Mesothelial cell of epicardium (in vitro differentiated cells): Measurements from ENCODE around the gene DHRSX. TPM values are rescaled to one million over a fixed set of nuclear protein-coding genes. Genes with fewer than 3 reads are reported as not detected.

Experiments used
- DNase-seq, 2 experiments: peaks; one replicate each; pipeline ENCODE4 v3.0.0; 2021; ENCODE audit warnings: low spot score in 2 of 2; ENCODE audit not compliant: unreplicated experiment in 2 of 2
- H3K27ac Mint-ChIP-seq: 2 replicates; pipeline ENCODE4 v1.8.0; 2021; ENCODE audit warnings: mixed read lengths
- H3K27me3 Mint-ChIP-seq: 2 replicates; pipeline ENCODE4 v1.8.0; 2021; ENCODE audit warnings: low read depth, mixed read lengths
- H3K36me3 Mint-ChIP-seq: 2 replicates; pipeline ENCODE4 v1.8.0; 2021; ENCODE audit warnings: mixed read lengths
- H3K4me1 Mint-ChIP-seq: 2 replicates; pipeline ENCODE4 v1.8.0; 2021; ENCODE audit warnings: mixed read lengths
- H3K4me3 Mint-ChIP-seq: 2 replicates; pipeline ENCODE4 v1.8.0; 2021; ENCODE audit warnings: mild to moderate bottlenecking, moderate library complexity, mixed read lengths
- H3K9me3 Mint-ChIP-seq: 2 replicates; pipeline ENCODE4 v1.8.0; 2021; ENCODE audit warnings: mixed read lengths
- CTCF ChIP-seq: fragments of 200-600 bp; sonication (generic); IDR thresholded peaks from one replicate; pipeline ENCODE4 v1.5.0; 2021; ENCODE audit warnings: antibody characterized with exemption; ENCODE audit not compliant: unreplicated experiment
- total RNA-seq: library from RNA; stranded (reverse); gene quantifications from 3 replicates; pipeline ENCODE4 v1.2.1, GENCODE V29; 2021

The DHRSX gene
- total RNA-seq, 1 donor from 2014 or later, result 43.5 TPM

- H3K4me3 Mint-ChIP-seq, result no peak overlapping the region
- TF ChIP-seq CTCF, result no peak
- peaks cover 8% of the 10 kb centered on the region for H3K9me3 Mint-ChIP-seq
- peaks cover 4% of the 10 kb centered on the region for H3K4me1 Mint-ChIP-seq
- DNase-seq, result no peak
- H3K27ac Mint-ChIP-seq, result no peak overlapping the region
- no peaks in the 10 kb centered on the region for H3K27me3 Mint-ChIP-seq
- peaks cover 41% of the 10 kb centered on the region for H3K36me3 Mint-ChIP-seq
These were observed 68.4 kb downstream of the DHRSX start for GRCh38 chrX:2432298-2432863.

GRCh38 chrX:2430265-2430825 is 70.4 kb downstream of the DHRSX start:
- Mint-ChIP-seq H3K27ac (no peak overlapping the region), H3K27me3 (no peaks in the 10 kb centered on the region), H3K4me3 (no peak overlapping the region), H3K9me3 (peaks cover 15% of the 10 kb centered on the region), H3K36me3 (peaks cover 58% of the 10 kb centered on the region), H3K4me1 (peaks cover 4% of the 10 kb centered on the region)
- no peak for DNase-seq
- TF ChIP-seq CTCF, result no peak

- H3K36me3 Mint-ChIP-seq, result peaks cover 63% of the 10 kb centered on the region
- peaks cover 16% of the 10 kb centered on the region for H3K9me3 Mint-ChIP-seq
- DNase-seq, result no peak
- no peak overlapping the region for H3K27ac Mint-ChIP-seq
- no peaks in the 10 kb centered on the region for H3K27me3 Mint-ChIP-seq
- no peak overlapping the region for H3K4me3 Mint-ChIP-seq
- TF ChIP-seq CTCF, result no peak
- no peaks in the 10 kb centered on the region for H3K4me1 Mint-ChIP-seq
These were observed 73.0 kb downstream of the DHRSX start for GRCh38 chrX:2427737-2428136.

- Mint-ChIP-seq H3K4me3 (no peak overlapping the region), H3K4me1 (no peaks in the 10 kb centered on the region), H3K9me3 (peaks cover 16% of the 10 kb centered on the region), H3K27ac (no peak overlapping the region), H3K36me3 (peaks cover 58% of the 10 kb centered on the region), H3K27me3 (no peaks in the 10 kb centered on the region)
- DNase-seq, result no peak
- no peak for TF ChIP-seq CTCF
These were observed 73.6 kb downstream of the DHRSX start for GRCh38 chrX:2427147-2427546.

GRCh38 chrX:2426289-2426882 is 74.4 kb downstream of the DHRSX start:
- H3K4me3 Mint-ChIP-seq, result no peak overlapping the region

More at GRCh38 chrX:2426289-2426882, 74.4 kb downstream of the DHRSX start:
- H3K36me3 Mint-ChIP-seq, result peaks cover 62% of the 10 kb centered on the region
- H3K27ac Mint-ChIP-seq, result no peak overlapping the region
- H3K4me1 Mint-ChIP-seq, result no peaks in the 10 kb centered on the region
- TF ChIP-seq CTCF, result no peak
- DNase-seq, result no peak
- peaks cover 13% of the 10 kb centered on the region for H3K9me3 Mint-ChIP-seq
- no peaks in the 10 kb centered on the region for H3K27me3 Mint-ChIP-seq
